ENCODE measurements around the gene CD22.

The CD22 gene

GRCh38 chr19:35307931-35308330 lies 21.1 kb upstream of the CD22 start:
- DNase-seq (ENCODE audit: low spot score) (no peak), ATAC-seq (ENCODE audit: low read depth) (no peak)
- Histone ChIP-seq H3K4me1 (ENCODE audit: insufficient read depth, poor library complexity, severe bottlenecking) (no peaks in the 10 kb centered on the region), H3K9me3 (ENCODE audit: severe bottlenecking) (no peaks in the 10 kb centered on the region), H3K27ac (ENCODE audit: poor library complexity, severe bottlenecking) (no peak overlapping the region), H3K4me3 (ENCODE audit: severe bottlenecking) (no peak overlapping the region), H3K36me3 (ENCODE audit: low read depth) (no peaks in the 10 kb centered on the region), H3K27me3 (ENCODE audit: insufficient read depth, poor library complexity, severe bottlenecking) (no peaks in the 10 kb centered on the region)
- TF ChIP-seq CTCF (IDR thresholded peaks at IDR 0.05; ENCODE audit: poor library complexity, severe bottlenecking), result no peak

DNA sequence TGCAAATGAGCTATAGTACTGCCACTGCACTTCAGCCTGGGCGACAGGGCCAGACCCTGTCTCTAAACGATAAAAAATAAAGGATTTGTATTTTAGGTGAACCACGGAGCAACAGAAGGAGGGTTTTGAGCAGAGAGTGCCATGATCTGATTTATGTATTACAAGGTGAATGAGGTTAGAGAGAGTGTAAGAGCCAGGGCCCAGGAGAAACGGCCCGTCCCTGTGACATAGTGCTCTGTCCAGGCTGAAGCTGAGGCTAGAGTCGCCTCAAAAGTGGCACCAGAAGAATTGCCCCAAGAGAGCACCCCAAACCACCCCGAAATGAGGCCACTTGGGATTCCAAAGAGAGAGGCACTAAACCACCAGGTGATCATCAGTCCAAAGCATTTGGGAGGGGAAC lies 20.1 kb upstream of the CD22 start:
- H3K4me3 ChIP-seq (ENCODE audit: severe bottlenecking), result no peak overlapping the region
- no peaks in the 10 kb centered on the region for H3K36me3 ChIP-seq (ENCODE audit: low read depth)
- H3K27ac ChIP-seq (ENCODE audit: poor library complexity, severe bottlenecking), result no peak overlapping the region
- H3K27me3 ChIP-seq (ENCODE audit: insufficient read depth, poor library complexity, severe bottlenecking), result no peaks in the 10 kb centered on the region
- no peak for ATAC-seq (ENCODE audit: low read depth)
- H3K9me3 ChIP-seq (ENCODE audit: severe bottlenecking), result no peaks in the 10 kb centered on the region
- no peak for DNase-seq (ENCODE audit: low spot score)
- H3K4me1 ChIP-seq (ENCODE audit: insufficient read depth, poor library complexity, severe bottlenecking), result peaks cover 6% of the 10 kb centered on the region
- no peak for TF ChIP-seq CTCF (IDR thresholded peaks at IDR 0.05; ENCODE audit: poor library complexity, severe bottlenecking)

- Histone ChIP-seq H3K36me3 (ENCODE audit: low read depth) (no peaks in the 10 kb centered on the region), H3K4me3 (ENCODE audit: severe bottlenecking) (no peak overlapping the region), H3K27ac (ENCODE audit: poor library complexity, severe bottlenecking) (no peak overlapping the region), H3K9me3 (ENCODE audit: severe bottlenecking) (no peaks in the 10 kb centered on the region), H3K27me3 (ENCODE audit: insufficient read depth, poor library complexity, severe bottlenecking) (no peaks in the 10 kb centered on the region), H3K4me1 (ENCODE audit: insufficient read depth, poor library complexity, severe bottlenecking) (peaks cover 6% of the 10 kb centered on the region)
- TF ChIP-seq CTCF (IDR thresholded peaks at IDR 0.05; ENCODE audit: poor library complexity, severe bottlenecking), result no peak
- ATAC-seq (ENCODE audit: low read depth) (no peak), DNase-seq (ENCODE audit: low spot score) (no peak)
Measured at GRCh38 chr19:35309481-35310279, 19.3 kb upstream of the CD22 start.

DNA sequence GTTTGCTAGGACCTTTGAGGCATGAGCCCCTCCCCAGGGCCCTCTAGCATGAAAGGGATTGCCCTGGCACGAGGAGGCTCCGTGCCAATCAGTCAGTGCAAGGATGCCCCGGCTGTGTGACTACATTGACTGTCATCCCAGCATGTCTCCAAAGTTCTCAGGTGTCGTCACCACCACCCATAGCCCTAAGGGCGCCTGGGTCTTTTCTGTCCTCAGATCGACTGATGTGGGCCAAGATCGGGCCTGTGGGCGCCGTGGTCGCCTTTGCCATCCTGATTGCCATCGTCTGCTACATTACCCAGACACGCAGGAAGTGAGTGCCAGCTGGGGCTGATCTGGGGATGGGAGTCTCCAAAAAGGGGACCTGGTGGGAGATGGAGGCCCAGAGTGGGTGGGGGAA lies 18.7 kb upstream of the CD22 start:
- H3K9me3 ChIP-seq (ENCODE audit: severe bottlenecking), result no peaks in the 10 kb centered on the region
- H3K36me3 ChIP-seq (ENCODE audit: low read depth), result no peaks in the 10 kb centered on the region
- no peak overlapping the region for H3K4me3 ChIP-seq (ENCODE audit: severe bottlenecking)
- peaks cover 6% of the 10 kb centered on the region for H3K4me1 ChIP-seq (ENCODE audit: insufficient read depth, poor library complexity, severe bottlenecking)
- no peak for ATAC-seq (ENCODE audit: low read depth)
- no peak for TF ChIP-seq CTCF (IDR thresholded peaks at IDR 0.05; ENCODE audit: poor library complexity, severe bottlenecking)
- H3K27ac ChIP-seq (ENCODE audit: poor library complexity, severe bottlenecking), result no peak overlapping the region
- DNase-seq (ENCODE audit: low spot score), result no peak
- H3K27me3 ChIP-seq (ENCODE audit: insufficient read depth, poor library complexity, severe bottlenecking), result no peaks in the 10 kb centered on the region

GRCh38 chr19:35310811-35311465 lies 18.0 kb upstream of the CD22 start:
- no peak for ATAC-seq (ENCODE audit: low read depth)
- H3K4me1 ChIP-seq (ENCODE audit: insufficient read depth, poor library complexity, severe bottlenecking), result peaks cover 6% of the 10 kb centered on the region

More at GRCh38 chr19:35310811-35311465, 18.0 kb upstream of the CD22 start:
- no peaks in the 10 kb centered on the region for H3K27me3 ChIP-seq (ENCODE audit: insufficient read depth, poor library complexity, severe bottlenecking)
- no peaks in the 10 kb centered on the region for H3K9me3 ChIP-seq (ENCODE audit: severe bottlenecking)
- DNase-seq (ENCODE audit: low spot score), result no peak
- H3K4me3 ChIP-seq (ENCODE audit: severe bottlenecking), result no peak overlapping the region
- H3K36me3 ChIP-seq (ENCODE audit: low read depth), result no peaks in the 10 kb centered on the region
- no peak for TF ChIP-seq CTCF (IDR thresholded peaks at IDR 0.05; ENCODE audit: poor library complexity, severe bottlenecking)
- no peak overlapping the region for H3K27ac ChIP-seq (ENCODE audit: poor library complexity, severe bottlenecking)
